ENCODE results near the gene AP2M1. TPM values are rescaled to one million over a fixed set of nuclear protein-coding genes. Genes with fewer than 3 reads are reported as not detected.
A peak's percentile ranks its signal among the peaks of the same experiment; 100 is the strongest.

The AP2M1 gene
- polyA plus RNA-seq, 1 of the 3 experiments (the other 2 are of a cell fraction), result 759 TPM

DNA sequence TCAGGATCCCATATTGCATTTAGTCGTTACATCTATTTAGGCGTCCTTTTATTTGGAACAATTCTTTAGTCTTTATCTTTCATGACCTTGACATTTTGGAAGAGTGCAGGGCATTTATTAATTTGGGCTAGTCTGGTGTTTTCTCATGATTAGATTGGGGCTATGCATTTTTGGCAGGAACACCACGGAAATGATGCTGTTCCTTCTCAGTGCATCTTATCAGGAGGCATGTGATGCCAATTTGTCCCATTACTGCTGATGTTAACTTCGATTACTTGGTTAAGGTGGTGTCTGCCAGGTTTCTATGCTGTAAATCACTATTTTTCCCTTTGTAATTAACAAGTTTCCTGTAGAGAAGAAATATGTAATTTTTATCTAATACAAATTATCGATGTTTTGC, 36.6 kb downstream of the AP2M1 start:
- Histone ChIP-seq H3K4me2 (no peak overlapping the region), H3K79me2 (ENCODE audit: insufficient read depth) (no peaks in the 10 kb centered on the region), H3K4me3 (ENCODE audit: low read depth in 2 of 2, low read length in 1 of 2) (no peak overlapping the region), H3K9me2 (no peaks in the 10 kb centered on the region), H3K27me3 (ENCODE audit: insufficient read depth) (peaks cover 15% of the 10 kb centered on the region; the same call in 1 of the 2 replicates), H3K9ac (no peak overlapping the region), H3K27ac (ENCODE audit: low read depth in 2 of 2, low read length in 1 of 2) (peak overlapping the region in 1 of 2 experiments; percentile 86; a peak in 2 of 4 replicates), H3F3A (replicated peaks; ENCODE audit: insufficient read depth) (no peaks in the 10 kb centered on the region), H4K20me1 (ENCODE audit: insufficient read depth) (no peaks in the 10 kb centered on the region), H3K36me3 (replicated peaks in 1 of 2; ENCODE audit: control insufficient read depth in 1 of 2, insufficient read depth in 2 of 2, low read length in 1 of 2) (no peaks in the 10 kb centered on the region), H2AFZ (ENCODE audit: low read depth) (no peak overlapping the region), H3K4me1 (ENCODE audit: control insufficient read depth in 1 of 2, insufficient read depth in 2 of 2, low read depth in 1 of 2, low read length in 1 of 2) (peaks cover 0 to 3% of the 10 kb centered on the region in 2 experiments; a peak in 1 of 4 replicates), H3K9me3 (no peaks in the 10 kb centered on the region)
- ChIA-PET CTCF (interaction anchor here (0.6 to 5.3 kb wide), 3 partner anchors 17 to 76 kb away, joined by 3 to 48 read pairs (median 17); partner anchors contain the start of genes EEF1AKMT4 and VWA5B2), POLR2A (interaction anchor here (0.9 kb wide), 1 partner anchor 17 kb away, joined by 5 read pairs; no protein-coding TSS in a partner anchor)
- 17% methylated on average over 5 of the region's 5 CpGs for WGBS (ENCODE audit: low lambda C conversion rate)
- TF ChIP-seq RAD21 (IDR thresholded peaks at IDR 0.05; ENCODE audit: low read length) (peak; percentile 26), NFIC (IDR thresholded peaks at IDR 0.05; ENCODE audit: borderline replicate concordance) (peak; percentile 68), POLR2AphosphoS5 (IDR thresholded peaks at IDR 0.05; ENCODE audit: low read depth, low read length) (peak; percentile 54; the same call in 1 of the 2 replicates), CHD2 (IDR thresholded peaks at IDR 0.05; ENCODE audit: low read length, partially characterized antibody) (peak; percentile 87), RCOR1 (IDR thresholded peaks at IDR 0.05; ENCODE audit: low read length) (peak; percentile 99), JUND (IDR thresholded peaks at IDR 0.05) (peak; percentile 20; the same call in 1 of the 2 replicates), ELF1 (IDR thresholded peaks at IDR 0.05) (no peak), GATA2 (CRISPR knock-in tag; IDR thresholded peaks at IDR 0.05) (peak; percentile 100), MXI1 (IDR thresholded peaks at IDR 0.05; ENCODE audit: low read depth, low read length) (peak; percentile 27; the same call in 1 of the 2 replicates), TCF12 (IDR thresholded peaks at IDR 0.05) (peak; percentile 72), RXRA (IDR thresholded peaks at IDR 0.05; ENCODE audit: borderline replicate concordance, low read depth) (no peak), EP300 (IDR thresholded peaks at IDR 0.05; ENCODE audit: borderline replicate concordance in 1 of 2, low read depth in 1 of 2, low read length in 1 of 2) (peak in 1 of 2 experiments; percentile 99; a peak in 2 of 4 replicates), GABPA (IDR thresholded peaks at IDR 0.05; ENCODE audit: low read depth) (no peak), RFX5 (IDR thresholded peaks at IDR 0.05; ENCODE audit: low read length) (no peak; the same call in 1 of the 2 replicates), EZH2phosphoT487 (IDR thresholded peaks at IDR 0.05; ENCODE audit: borderline replicate concordance, low read depth) (no peak), FOXM1 (IDR thresholded peaks at IDR 0.05; ENCODE audit: low read depth) (no peak), FOXJ3 (CRISPR knock-in tag; IDR thresholded peaks at IDR 0.05) (peak; percentile 93; the same call in 1 of the 2 replicates), SMC3 (IDR thresholded peaks at IDR 0.05; ENCODE audit: low read depth, low read length) (no peak), SIN3A (IDR thresholded peaks at IDR 0.05; ENCODE audit: borderline replicate concordance, low read depth, low read length) (no peak)
- TF ChIP-seq, protein P1, sequence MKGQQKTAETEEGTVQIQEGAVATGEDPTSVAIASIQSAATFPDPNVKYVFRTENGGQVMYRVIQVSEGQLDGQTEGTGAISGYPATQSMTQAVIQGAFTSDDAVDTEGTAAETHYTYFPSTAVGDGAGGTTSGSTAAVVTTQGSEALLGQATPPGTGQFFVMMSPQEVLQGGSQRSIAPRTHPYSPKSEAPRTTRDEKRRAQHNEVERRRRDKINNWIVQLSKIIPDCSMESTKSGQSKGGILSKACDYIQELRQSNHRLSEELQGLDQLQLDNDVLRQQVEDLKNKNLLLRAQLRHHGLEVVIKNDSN (IDR thresholded peaks at IDR 0.05; ENCODE audit: borderline replicate concordance, low read depth), result peak; percentile 7; the same call in 1 of the 2 replicates
- TF ChIP-seq, protein P2, sequence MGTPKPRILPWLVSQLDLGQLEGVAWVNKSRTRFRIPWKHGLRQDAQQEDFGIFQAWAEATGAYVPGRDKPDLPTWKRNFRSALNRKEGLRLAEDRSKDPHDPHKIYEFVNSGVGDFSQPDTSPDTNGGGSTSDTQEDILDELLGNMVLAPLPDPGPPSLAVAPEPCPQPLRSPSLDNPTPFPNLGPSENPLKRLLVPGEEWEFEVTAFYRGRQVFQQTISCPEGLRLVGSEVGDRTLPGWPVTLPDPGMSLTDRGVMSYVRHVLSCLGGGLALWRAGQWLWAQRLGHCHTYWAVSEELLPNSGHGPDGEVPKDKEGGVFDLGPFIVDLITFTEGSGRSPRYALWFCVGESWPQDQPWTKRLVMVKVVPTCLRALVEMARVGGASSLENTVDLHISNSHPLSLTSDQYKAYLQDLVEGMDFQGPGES (IDR thresholded peaks at IDR 0.05; ENCODE audit: low read depth, low read length), result no peak
- TF ChIP-seq, protein P3, sequence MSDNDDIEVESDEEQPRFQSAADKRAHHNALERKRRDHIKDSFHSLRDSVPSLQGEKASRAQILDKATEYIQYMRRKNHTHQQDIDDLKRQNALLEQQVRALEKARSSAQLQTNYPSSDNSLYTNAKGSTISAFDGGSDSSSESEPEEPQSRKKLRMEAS (IDR thresholded peaks at IDR 0.05; ENCODE audit: low read depth), result no peak
- TF ChIP-seq, protein P4, sequence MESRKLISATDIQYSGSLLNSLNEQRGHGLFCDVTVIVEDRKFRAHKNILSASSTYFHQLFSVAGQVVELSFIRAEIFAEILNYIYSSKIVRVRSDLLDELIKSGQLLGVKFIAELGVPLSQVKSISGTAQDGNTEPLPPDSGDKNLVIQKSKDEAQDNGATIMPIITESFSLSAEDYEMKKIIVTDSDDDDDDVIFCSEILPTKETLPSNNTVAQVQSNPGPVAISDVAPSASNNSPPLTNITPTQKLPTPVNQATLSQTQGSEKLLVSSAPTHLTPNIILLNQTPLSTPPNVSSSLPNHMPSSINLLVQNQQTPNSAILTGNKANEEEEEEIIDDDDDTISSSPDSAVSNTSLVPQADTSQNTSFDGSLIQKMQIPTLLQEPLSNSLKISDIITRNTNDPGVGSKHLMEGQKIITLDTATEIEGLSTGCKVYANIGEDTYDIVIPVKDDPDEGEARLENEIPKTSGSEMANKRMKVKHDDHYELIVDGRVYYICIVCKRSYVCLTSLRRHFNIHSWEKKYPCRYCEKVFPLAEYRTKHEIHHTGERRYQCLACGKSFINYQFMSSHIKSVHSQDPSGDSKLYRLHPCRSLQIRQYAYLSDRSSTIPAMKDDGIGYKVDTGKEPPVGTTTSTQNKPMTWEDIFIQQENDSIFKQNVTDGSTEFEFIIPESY (IDR thresholded peaks at IDR 0.05; ENCODE audit: borderline replicate concordance, low read depth), result no peak
- DNase-seq, result peak; percentile 67

All from SK-N-SH (cell line).